Caco-2 (cell line): ENCODE measurements around the gene CLEC4A. TPM values are rescaled to one million over a fixed set of nuclear protein-coding genes. Genes with fewer than 3 reads are reported as not detected.
"Not testable (repeated sequence)": the region's sequence is repeated elsewhere in the genome, so short reads cannot be mapped to it uniquely, and the experiment has no call there.

Source experiments
- BruUV-seq: library from RNA; stranded (reverse); fragments of 400-500 nt; replicated peaks from 2 replicates; lab custom pipeline; 2021; lab: Mats Ljungman, UMichigan
- CTCF ChIA-PET: fragments of 300-600 bp; sonication (Branson Sonifier 250); formaldehyde crosslinking; loops from one replicate; lab custom pipeline; 2022; ENCODE audit warnings: antibody characterized with exemption; lab: Charles Lee
- POLR2A ChIA-PET: fragments of 300-600 bp; sonication (Branson Sonifier 250); formaldehyde crosslinking; loops from one replicate; lab custom pipeline; 2022; ENCODE audit warnings: antibody characterized with exemption; lab: Charles Lee
- DNase-seq, 2 experiments: peaks; one replicate each; pipeline versions ENCODE4 v3.0.0 to v3.0.0-alpha.2; 2020 to 2022
- H3K27me3 ChIP-seq: replicated peaks from 2 replicates; pipeline ENCODE4 v1.6.0; 2011; ENCODE audit warnings: low read length; ENCODE audit not compliant: control insufficient read depth, insufficient read depth
- H3K36me3 ChIP-seq: 2 replicates; pipeline ENCODE4 v1.5.1; 2011; ENCODE audit warnings: low read length; ENCODE audit not compliant: control insufficient read depth, insufficient read depth
- H3K4me1 ChIP-seq: fragments of 250-450 bp; sonication (Bioruptor Pico); 2 replicates; pipeline ENCODE4 v1.5.1; 2020; ENCODE audit warnings: mild to moderate bottlenecking
- H3K4me3 ChIP-seq: 2 replicates; pipeline ENCODE4 v1.5.1; 2011; ENCODE audit warnings: low read depth, mild to moderate bottlenecking, control low read depth, low read length
- H3K9me3 ChIP-seq: fragments of 250-450 bp; sonication (Bioruptor Pico); 2 replicates; pipeline ENCODE4 v1.5.1; 2020; ENCODE audit warnings: mild to moderate bottlenecking, moderate library complexity
- H3K27ac Mint-ChIP-seq: one replicate; pipeline ENCODE4 v1.8.0; 2022; ENCODE audit warnings: mixed read lengths; ENCODE audit not compliant: unreplicated experiment
- H3K27me3 Mint-ChIP-seq: one replicate; pipeline ENCODE4 v1.8.0; 2022; ENCODE audit warnings: mixed read lengths; ENCODE audit not compliant: insufficient read depth, unreplicated experiment
- H3K36me3 Mint-ChIP-seq: one replicate; pipeline ENCODE4 v1.8.0; 2022; ENCODE audit warnings: mild to moderate bottlenecking, mixed read lengths; ENCODE audit not compliant: insufficient read depth, unreplicated experiment
- H3K4me1 Mint-ChIP-seq: one replicate; pipeline ENCODE4 v1.8.0; 2022; ENCODE audit warnings: low read depth, mixed read lengths; ENCODE audit not compliant: unreplicated experiment
- H3K4me3 Mint-ChIP-seq: one replicate; pipeline ENCODE4 v1.8.0; 2022; ENCODE audit warnings: mild to moderate bottlenecking, moderate library complexity, mixed read lengths; ENCODE audit not compliant: unreplicated experiment
- H3K9me3 Mint-ChIP-seq: one replicate; pipeline ENCODE4 v1.8.0; 2022; ENCODE audit warnings: mixed read lengths; ENCODE audit not compliant: unreplicated experiment
- intact Hi-C: fragments of 100-400 bp; cut with micrococcal nuclease; formaldehyde crosslinking; loops from one replicate; pipeline ENCODE4 v1.10.0; 2022; ENCODE audit not compliant: unreplicated experiment
- total RNA-seq: library from RNA; stranded (reverse); gene quantifications from 2 replicates; pipeline ENCODE4 v1.2.3, GENCODE V29; 2022
- TF ChIP-seq, protein P1 (sequence below), 2 experiments: fragments of 200-600 bp in 1 of 2; IDR thresholded peaks; 1 replicate in 1 of 2; 2 replicates in 1 of 2; pipeline versions ENCODE4 v1.5.1 to v1.8.0; 2011 to 2022; ENCODE audit warnings: antibody characterized with exemption in 1 of 2, control low read depth in 1 of 2, inconsistent platforms in 1 of 2, low read depth in 1 of 2, low read length in 1 of 2, mild to moderate bottlenecking in 1 of 2, moderate library complexity in 1 of 2; ENCODE audit not compliant: insufficient read depth in 1 of 2, severe bottlenecking in 1 of 2, unreplicated experiment in 1 of 2

Gene CLEC4A
- total RNA-seq, 1 experiment from 2014 or later = 0.70 TPM

DNA sequence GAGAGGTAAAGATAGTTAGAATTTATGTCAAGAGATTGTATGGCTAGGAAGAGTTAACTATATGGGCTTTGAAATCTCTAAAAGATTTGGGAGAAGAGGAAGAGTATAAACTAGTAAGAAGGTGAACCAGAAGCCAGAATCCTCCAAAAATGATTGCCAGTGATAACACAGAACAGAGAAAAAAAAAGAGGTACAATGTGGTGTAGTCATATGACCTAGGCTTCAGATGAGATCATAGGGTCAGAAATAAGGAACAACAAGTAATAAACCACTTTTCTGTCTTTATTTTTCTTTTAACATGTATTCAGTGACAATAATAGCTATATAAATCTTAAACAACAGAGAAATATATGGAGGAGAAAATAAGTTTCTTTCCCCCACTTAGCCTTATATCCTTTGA is 43.3 kb upstream of the CLEC4A start:
- Histone ChIP-seq H3K36me3 (no peaks in the 10 kb centered on the region), H3K4me1 (0 out of 2 replicates have a peak, but pooled peaks cover 4% of the 10 kb centered on the region), H3K4me3 (no peak overlapping the region), H3K27me3 (no peaks in the 10 kb centered on the region), H3K9me3 (no peaks in the 10 kb centered on the region)
- no peak for DNase-seq
- no TSS peak for BruUV-seq
- CTCF ChIA-PET = no interaction called here
- H3K9me3 Mint-ChIP-seq = no peaks in the 10 kb centered on the region
- peaks cover 14% of the 10 kb centered on the region for H3K4me1 Mint-ChIP-seq
- intact Hi-C loops = no loop called here
- H3K27ac Mint-ChIP-seq = no peak overlapping the region
- H3K27me3 Mint-ChIP-seq = no peaks in the 10 kb centered on the region
- POLR2A ChIA-PET = no interaction called here
- peak overlapping the region; percentile 0 for H3K4me3 Mint-ChIP-seq
- H3K36me3 Mint-ChIP-seq = peaks cover 14% of the 10 kb centered on the region
- TF ChIP-seq, protein P1, sequence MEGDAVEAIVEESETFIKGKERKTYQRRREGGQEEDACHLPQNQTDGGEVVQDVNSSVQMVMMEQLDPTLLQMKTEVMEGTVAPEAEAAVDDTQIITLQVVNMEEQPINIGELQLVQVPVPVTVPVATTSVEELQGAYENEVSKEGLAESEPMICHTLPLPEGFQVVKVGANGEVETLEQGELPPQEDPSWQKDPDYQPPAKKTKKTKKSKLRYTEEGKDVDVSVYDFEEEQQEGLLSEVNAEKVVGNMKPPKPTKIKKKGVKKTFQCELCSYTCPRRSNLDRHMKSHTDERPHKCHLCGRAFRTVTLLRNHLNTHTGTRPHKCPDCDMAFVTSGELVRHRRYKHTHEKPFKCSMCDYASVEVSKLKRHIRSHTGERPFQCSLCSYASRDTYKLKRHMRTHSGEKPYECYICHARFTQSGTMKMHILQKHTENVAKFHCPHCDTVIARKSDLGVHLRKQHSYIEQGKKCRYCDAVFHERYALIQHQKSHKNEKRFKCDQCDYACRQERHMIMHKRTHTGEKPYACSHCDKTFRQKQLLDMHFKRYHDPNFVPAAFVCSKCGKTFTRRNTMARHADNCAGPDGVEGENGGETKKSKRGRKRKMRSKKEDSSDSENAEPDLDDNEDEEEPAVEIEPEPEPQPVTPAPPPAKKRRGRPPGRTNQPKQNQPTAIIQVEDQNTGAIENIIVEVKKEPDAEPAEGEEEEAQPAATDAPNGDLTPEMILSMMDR (IDR thresholded peaks at IDR 0.05; ENCODE audit: insufficient read depth in 1 of 2, low read depth in 1 of 2, low read length in 1 of 2, severe bottlenecking in 1 of 2, unreplicated experiment in 1 of 2) = no peak

DNA sequence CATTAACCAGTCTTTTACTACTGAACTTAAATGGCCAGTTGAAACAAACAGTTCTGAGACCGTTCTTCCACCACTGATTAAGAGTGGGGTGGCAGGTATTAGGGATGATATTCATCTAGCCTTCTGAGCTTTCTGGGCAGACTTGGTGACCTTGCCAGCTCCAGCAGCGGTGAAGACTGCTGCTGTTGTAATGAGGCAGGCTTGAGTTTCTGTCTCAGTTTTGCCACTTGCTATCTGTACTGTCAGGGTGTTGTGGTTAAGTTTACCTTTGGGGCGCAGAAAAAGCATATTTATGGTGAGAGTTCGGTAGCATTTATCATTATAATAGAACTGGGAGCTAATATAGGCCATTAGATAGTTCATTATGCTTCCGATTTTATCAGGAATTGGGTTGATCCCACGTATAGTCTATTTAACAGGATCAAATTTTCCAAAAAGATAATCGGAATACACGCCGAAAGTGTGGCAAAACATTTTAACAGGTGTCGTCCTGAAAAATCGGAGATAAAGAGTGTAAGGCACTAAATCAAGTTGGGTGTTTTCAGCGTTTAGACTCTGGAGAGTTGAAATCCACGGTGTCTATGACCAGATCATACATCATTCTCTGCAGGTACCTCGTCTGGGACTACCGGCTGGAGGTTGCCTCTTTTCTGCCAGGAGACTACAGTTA is 42.0 kb upstream of the CLEC4A start:
- peak overlapping the region; percentile 88 for H3K4me3 Mint-ChIP-seq
- TF ChIP-seq, protein P1 (IDR thresholded peaks at IDR 0.05; ENCODE audit: insufficient read depth in 1 of 2, low read depth in 1 of 2, low read length in 1 of 2, severe bottlenecking in 1 of 2, unreplicated experiment in 1 of 2) = no peak
- peak in 1 of 2 experiments; percentile 33 for DNase-seq
- 0 out of 2 replicates have a peak, but pooled peaks cover 4% of the 10 kb centered on the region for H3K4me1 ChIP-seq
- no peaks in the 10 kb centered on the region for H3K27me3 ChIP-seq
- H3K9me3 Mint-ChIP-seq = no peaks in the 10 kb centered on the region
- peaks cover 14% of the 10 kb centered on the region for H3K4me1 Mint-ChIP-seq
- TSS peak; percentile 89 for BruUV-seq
- intact Hi-C loops = loop anchor here (1.0 kb wide), 1 partner anchor 55 kb away; no protein-coding TSS in a partner anchor
- H3K4me3 ChIP-seq = peak overlapping the region; percentile 76
- H3K27ac Mint-ChIP-seq = peak overlapping the region; percentile 83
- H3K36me3 ChIP-seq = no peaks in the 10 kb centered on the region
- no peaks in the 10 kb centered on the region for H3K27me3 Mint-ChIP-seq
- ChIA-PET POLR2A (interaction anchor here (0.6 kb wide), 1 partner anchor 376 kb away, joined by 3 read pairs; no protein-coding TSS in a partner anchor), CTCF (interaction anchor here (0.6 kb wide), 2 partner anchors 111 to 128 kb away, joined by 4 read pairs; no protein-coding TSS in a partner anchor)
- H3K9me3 ChIP-seq = no peaks in the 10 kb centered on the region
- H3K36me3 Mint-ChIP-seq = peaks cover 18% of the 10 kb centered on the region

DNA sequence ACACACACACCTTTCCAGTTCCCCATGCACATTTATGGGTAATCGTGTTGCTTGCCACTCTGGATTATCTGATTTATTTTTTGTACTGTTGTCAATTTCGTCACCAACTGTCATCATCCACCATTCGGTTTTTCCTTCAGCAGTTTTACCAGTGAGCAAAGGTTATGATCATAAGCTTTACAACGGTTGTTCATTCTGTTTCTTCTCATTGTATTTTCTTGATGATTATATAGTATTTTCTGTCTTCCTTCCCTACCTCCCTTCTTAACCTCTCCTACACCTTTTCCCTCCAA is 40.7 kb upstream of the CLEC4A start:
- H3K27me3 Mint-ChIP-seq = no peaks in the 10 kb centered on the region
- H3K4me1 Mint-ChIP-seq = peaks cover 14% of the 10 kb centered on the region
- Histone ChIP-seq H3K9me3 (no peaks in the 10 kb centered on the region), H3K4me1 (0 out of 2 replicates have a peak, but pooled peaks cover 4% of the 10 kb centered on the region), H3K27me3 (no peaks in the 10 kb centered on the region), H3K36me3 (no peaks in the 10 kb centered on the region), H3K4me3 (peak overlapping the region; percentile 76)
- BruUV-seq = no TSS peak
- DNase-seq = no peak
- no peaks in the 10 kb centered on the region for H3K9me3 Mint-ChIP-seq
- peaks cover 18% of the 10 kb centered on the region for H3K36me3 Mint-ChIP-seq
- intact Hi-C loops = loop anchor here (1.0 kb wide), 1 partner anchor 36 kb away; no protein-coding TSS in a partner anchor
- peak overlapping the region; percentile 88 for H3K4me3 Mint-ChIP-seq
- ChIA-PET POLR2A (interaction anchor here (0.6 kb wide), 2 partner anchors 37 to 894 kb away, joined by 3 to 9 read pairs; no protein-coding TSS in a partner anchor), CTCF (no interaction called here)
- TF ChIP-seq, protein P1 (IDR thresholded peaks at IDR 0.05; ENCODE audit: insufficient read depth in 1 of 2, low read depth in 1 of 2, low read length in 1 of 2, severe bottlenecking in 1 of 2, unreplicated experiment in 1 of 2) = no peak
- peak overlapping the region; percentile 83 for H3K27ac Mint-ChIP-seq

DNA sequence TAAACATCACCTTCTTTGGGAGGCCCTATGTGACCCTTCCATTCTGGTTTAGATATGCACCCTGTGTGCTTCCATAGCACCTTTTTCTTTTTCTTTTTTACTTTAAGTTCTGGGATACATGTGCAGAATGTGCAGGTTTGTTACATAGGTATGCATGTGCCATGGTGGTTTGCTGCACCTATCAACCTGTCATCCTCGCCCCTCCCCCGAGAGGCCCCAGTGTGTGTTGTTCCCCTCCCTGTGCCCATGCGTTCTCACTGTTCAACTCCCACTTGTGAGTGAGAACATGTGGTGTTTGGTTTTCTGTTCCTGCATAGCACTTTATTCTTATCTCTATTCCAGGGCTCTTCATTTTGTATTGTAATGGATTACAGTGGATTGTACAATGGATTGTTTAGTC is 39.1 kb upstream of the CLEC4A start:
- BruUV-seq, H3K27me3 Mint-ChIP-seq, POLR2A ChIA-PET, H3K9me3 ChIP-seq, H3K4me1 Mint-ChIP-seq, H3K9me3 Mint-ChIP-seq, DNase-seq, H3K36me3 ChIP-seq, H3K27ac Mint-ChIP-seq, H3K4me1 ChIP-seq, intact Hi-C loops, H3K27me3 ChIP-seq, H3K4me3 ChIP-seq: not testable (repeated sequence)
- Mint-ChIP-seq H3K4me3 (peak overlapping the region; percentile 28), H3K36me3 (peaks cover 18% of the 10 kb centered on the region)
- CTCF ChIA-PET = interaction anchor here (0.6 kb wide), 1 partner anchor 39 kb away, joined by 3 read pairs; no protein-coding TSS in a partner anchor
